CD4-positive, alpha-beta T cell treated with Interleukin-17A for 1 hour (primary cell): Measurements from ENCODE around the gene ISY1.

Source experiments
- DNase-seq: peaks from one replicate; pipeline ENCODE4 v3.0.0-alpha.2; 2020

The ISY1 gene

DNA sequence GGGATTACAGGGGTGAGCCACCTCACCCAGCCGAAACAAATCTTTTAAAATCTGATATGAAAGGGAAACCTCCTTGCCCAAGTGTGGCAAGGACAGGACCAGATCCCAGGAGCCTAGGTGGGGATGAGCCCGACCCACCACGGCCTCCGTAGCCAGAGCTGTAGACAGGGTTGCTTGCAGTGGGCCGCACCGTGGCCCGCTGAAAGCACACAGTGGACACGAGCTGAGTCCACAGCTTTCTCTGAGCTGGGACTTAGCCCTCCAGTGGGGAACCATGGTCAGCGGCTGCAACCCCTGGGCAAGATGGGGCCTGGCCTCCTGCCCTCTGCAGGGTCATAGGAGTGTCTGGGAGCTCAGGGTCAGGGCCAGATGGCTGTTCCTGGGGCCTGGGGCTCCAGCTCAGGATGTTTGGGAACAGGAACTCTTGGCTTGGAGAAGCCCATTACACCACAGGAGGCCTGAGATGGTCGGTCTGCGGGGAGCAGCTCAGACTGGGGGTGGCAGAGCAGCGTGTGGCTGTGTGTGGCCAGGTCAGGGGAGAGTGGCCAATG, 75.6 kb downstream of the ISY1 start:
- no peak for DNase-seq

DNA sequence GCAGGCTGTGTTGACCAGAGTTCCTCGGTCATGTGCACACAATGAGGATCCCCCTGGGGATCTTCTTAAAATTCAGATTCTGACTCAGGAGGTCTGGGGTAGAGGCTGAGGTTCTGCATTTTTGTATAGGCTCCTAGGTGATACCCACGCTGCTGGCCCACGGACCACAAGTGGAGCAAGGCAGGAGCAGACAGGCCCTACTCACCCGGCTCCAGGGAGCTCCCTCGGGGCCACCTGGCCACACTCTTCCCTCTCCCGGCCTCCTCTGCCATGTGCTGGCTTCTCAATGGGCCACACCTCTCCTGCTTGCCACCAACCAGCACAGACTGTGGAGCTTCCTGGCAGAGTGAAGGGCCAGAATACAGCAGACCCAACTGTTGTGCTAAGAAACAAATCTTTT, 76.4 kb downstream of the ISY1 start:
- DNase-seq: no peak

DNA sequence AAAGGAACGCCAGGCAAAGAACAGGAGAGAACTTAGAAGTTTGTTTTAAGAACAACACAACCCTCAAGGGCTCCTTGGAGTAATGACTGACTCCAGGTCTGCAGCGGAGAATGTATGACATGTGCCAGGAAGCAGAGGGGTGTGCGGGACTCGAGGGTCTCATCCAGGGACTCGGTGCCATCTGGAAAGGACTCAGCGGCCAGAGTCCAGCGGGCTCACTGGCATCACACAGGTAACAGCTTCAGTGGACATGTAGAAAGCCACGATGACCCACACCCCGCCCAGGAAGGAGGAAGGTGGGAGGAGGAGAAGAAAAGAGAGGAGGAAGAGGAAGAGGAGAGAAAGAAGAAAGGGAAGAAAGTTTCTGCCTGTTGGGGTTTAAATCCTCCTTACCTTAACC, 78.8 kb downstream of the ISY1 start:
- no peak for DNase-seq

DNA sequence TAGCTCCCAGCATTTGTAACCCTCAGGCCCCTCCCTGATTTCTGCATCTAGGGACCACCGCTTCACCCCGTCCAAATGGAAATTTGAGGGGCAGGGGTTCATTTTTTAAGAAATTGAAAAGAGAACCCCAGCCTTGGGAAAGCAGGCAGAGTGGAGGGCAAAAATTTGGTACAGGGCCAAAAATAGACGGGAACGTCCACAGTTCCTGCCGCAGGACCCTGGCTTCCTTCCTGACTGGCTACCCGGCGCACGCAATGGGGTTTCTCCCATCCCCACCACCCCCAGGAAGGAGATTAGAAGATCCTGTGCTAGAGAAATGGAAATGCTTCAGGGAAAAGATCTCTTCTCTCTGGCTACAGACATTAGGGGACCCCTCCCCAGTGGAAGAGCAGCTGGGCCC, 79.4 kb downstream of the ISY1 start:
- DNase-seq: no peak

- no peak for DNase-seq
Measured at GRCh38 chr3:129078510-129078909, 82.4 kb downstream of the ISY1 start.
